OCI-LY1 (cell line): ENCODE data around the gene RALGPS2.

Experiments
- H2AFZ ChIP-seq: fragments of 200-600 bp; sonication (generic), shearing (Covaris generic); 2 replicates; pipeline ENCODE4 v1.6.0; 2014; ENCODE audit warnings: antibody characterized with exemption, mild to moderate bottlenecking, low read length
- H3F3A ChIP-seq: fragments of 200-600 bp; sonication (generic), shearing (Covaris generic); 2 replicates; pipeline ENCODE4 v1.6.0; 2014; ENCODE audit warnings: mild to moderate bottlenecking, antibody characterized with exemption, low read length, moderate library complexity; ENCODE audit not compliant: insufficient read depth
- H3K27ac ChIP-seq: fragments of 200-600 bp; sonication (generic); 2 replicates; pipeline ENCODE4 v1.5.1; 2014; ENCODE audit warnings: low read length, mixed run types, mild to moderate bottlenecking, low read depth; ENCODE audit not compliant: poor library complexity, severe bottlenecking
- H3K27me3 ChIP-seq: fragments of 200-600 bp; sonication (generic); 2 replicates; pipeline ENCODE4 v1.6.0; 2014; ENCODE audit warnings: antibody characterized with exemption, mild to moderate bottlenecking, low read length, moderate library complexity; ENCODE audit not compliant: insufficient read depth
- H3K36me3 ChIP-seq: fragments of 200-600 bp; sonication (generic); 2 replicates; pipeline ENCODE4 v1.6.1; 2014; ENCODE audit warnings: mild to moderate bottlenecking, antibody characterized with exemption, low read length, moderate library complexity, mixed read lengths; ENCODE audit not compliant: insufficient read depth
- H3K4me1 ChIP-seq: fragments of 200-600 bp; sonication (generic); 2 replicates; pipeline ENCODE4 v1.5.1; 2014; ENCODE audit warnings: mild to moderate bottlenecking, low read length, moderate library complexity; ENCODE audit not compliant: insufficient read depth, severe bottlenecking
- H3K4me2 ChIP-seq: fragments of 200-600 bp; sonication (generic), shearing (Covaris generic); 2 replicates; pipeline ENCODE4 v1.6.1; 2014; ENCODE audit warnings: low read length
- H3K4me3 ChIP-seq: fragments of 200-600 bp; sonication (generic); 2 replicates; pipeline ENCODE4 v1.5.1; 2014; ENCODE audit warnings: low read length, low read depth, mild to moderate bottlenecking, mixed read lengths; ENCODE audit not compliant: poor library complexity, severe bottlenecking
- H3K79me2 ChIP-seq: fragments of 200-600 bp; shearing (Covaris generic); 2 replicates; pipeline ENCODE4 v1.6.1; 2016; ENCODE audit warnings: mixed run types, low read length, mixed read lengths; ENCODE audit not compliant: insufficient read depth
- H3K9ac ChIP-seq: fragments of 200-600 bp; sonication (generic), shearing (Covaris generic); 2 replicates; pipeline ENCODE4 v1.6.1; 2014; ENCODE audit warnings: mild to moderate bottlenecking, low read length, mixed read lengths
- H3K9me2 ChIP-seq: fragments of 200-600 bp; sonication (generic), shearing (Covaris generic); 2 replicates; pipeline ENCODE4 v1.6.1; 2014; ENCODE audit warnings: low read depth, mild to moderate bottlenecking, low read length, mixed read lengths
- H3K9me3 ChIP-seq: fragments of 200-600 bp; shearing (Covaris generic); 2 replicates; pipeline ENCODE4 v1.6.1; 2014; ENCODE audit warnings: low read length, mixed read lengths
- H4K20me1 ChIP-seq: fragments of 200-600 bp; sonication (generic), shearing (Covaris generic); 2 replicates; pipeline ENCODE4 v1.6.0; 2016; ENCODE audit warnings: mild to moderate bottlenecking, low read length; ENCODE audit not compliant: insufficient read depth
- EZH2 ChIP-seq: fragments of 200-600 bp; sonication (generic), shearing (Covaris generic); IDR thresholded peaks from 2 replicates; pipeline ENCODE4 v1.8.0; 2017; ENCODE audit warnings: borderline replicate concordance, mixed run types, mild to moderate bottlenecking, antibody characterized with exemption, low read length, moderate library complexity, mixed read lengths
- TF ChIP-seq, protein P1 (sequence below): fragments of 200-600 bp; sonication (generic), shearing (Covaris generic); IDR thresholded peaks from 2 replicates; pipeline ENCODE4 v1.5.1; 2017; ENCODE audit warnings: mild to moderate bottlenecking, antibody characterized with exemption, low read length, moderate library complexity, mixed read lengths

RALGPS2 gene

DNA sequence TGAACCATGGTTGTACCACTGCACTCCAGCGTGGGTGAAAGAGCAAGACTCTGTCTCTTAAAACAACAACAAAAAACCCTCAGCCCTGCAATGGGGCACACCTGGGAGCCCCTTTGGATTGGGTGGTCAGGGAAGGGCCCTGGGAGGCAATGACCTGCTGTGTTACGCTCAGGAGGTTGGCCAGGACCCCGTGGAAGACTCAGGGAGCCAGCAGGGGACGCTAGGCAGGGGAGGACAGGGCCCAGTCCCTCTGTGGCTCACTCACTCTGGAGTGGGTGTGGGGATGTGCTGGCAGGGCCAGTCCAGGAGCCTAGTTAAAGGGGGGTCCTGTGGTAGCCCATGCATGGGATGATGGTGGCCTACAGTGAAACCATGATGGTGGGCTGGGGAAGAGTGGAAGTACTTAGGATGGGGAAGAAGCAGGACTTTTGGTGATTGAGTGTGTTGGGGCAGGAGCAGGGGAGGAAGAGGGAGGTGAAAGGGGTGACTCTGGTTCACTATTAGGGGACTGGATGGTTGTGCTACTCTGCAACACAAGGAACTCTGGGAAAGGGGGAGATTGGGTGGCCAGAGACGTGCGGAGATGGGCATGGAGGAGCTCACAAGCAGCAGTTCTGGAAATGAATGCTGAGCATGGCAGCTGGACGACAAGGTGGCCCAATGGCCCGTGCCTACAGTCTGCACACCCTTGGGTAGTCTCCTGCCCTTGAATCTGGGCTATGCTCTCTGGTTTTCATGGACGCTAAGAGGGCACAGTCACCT, 244.4 kb downstream of the RALGPS2 start:
- H3K79me2 ChIP-seq: no peaks in the 10 kb centered on the region
- TF ChIP-seq, protein P1, sequence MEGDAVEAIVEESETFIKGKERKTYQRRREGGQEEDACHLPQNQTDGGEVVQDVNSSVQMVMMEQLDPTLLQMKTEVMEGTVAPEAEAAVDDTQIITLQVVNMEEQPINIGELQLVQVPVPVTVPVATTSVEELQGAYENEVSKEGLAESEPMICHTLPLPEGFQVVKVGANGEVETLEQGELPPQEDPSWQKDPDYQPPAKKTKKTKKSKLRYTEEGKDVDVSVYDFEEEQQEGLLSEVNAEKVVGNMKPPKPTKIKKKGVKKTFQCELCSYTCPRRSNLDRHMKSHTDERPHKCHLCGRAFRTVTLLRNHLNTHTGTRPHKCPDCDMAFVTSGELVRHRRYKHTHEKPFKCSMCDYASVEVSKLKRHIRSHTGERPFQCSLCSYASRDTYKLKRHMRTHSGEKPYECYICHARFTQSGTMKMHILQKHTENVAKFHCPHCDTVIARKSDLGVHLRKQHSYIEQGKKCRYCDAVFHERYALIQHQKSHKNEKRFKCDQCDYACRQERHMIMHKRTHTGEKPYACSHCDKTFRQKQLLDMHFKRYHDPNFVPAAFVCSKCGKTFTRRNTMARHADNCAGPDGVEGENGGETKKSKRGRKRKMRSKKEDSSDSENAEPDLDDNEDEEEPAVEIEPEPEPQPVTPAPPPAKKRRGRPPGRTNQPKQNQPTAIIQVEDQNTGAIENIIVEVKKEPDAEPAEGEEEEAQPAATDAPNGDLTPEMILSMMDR: no peak
- TF ChIP-seq EZH2: no peak

DNA sequence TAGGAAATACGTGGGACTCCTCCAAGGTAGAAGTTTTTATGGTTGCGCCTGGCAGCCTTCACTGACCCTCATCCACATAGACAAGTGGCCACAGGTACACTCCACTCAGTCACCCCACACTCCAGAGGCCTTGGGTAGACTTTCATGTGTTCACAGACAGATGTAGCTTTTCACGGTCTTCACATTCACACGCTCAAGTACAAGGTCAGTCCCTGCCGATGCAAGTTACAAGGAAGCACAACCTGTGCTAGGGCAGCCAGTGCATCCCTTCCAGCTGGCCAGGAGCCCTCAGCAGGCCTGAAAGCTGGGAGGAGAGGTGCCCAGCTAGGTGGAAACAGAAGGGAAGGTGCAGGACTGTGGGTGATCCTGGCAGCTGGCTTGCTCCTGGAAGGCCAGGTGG, 245.1 kb downstream of the RALGPS2 start:
- no peak overlapping the region for H2AFZ ChIP-seq
- H3K4me1 ChIP-seq: no peaks in the 10 kb centered on the region
- H3K4me2 ChIP-seq: no peak overlapping the region
- H3K27me3 ChIP-seq: no peaks in the 10 kb centered on the region
- no peak overlapping the region for H3K4me3 ChIP-seq
- H3K9ac ChIP-seq: no peak overlapping the region
- H3K36me3 ChIP-seq: no peaks in the 10 kb centered on the region
- no peaks in the 10 kb centered on the region for H3K9me3 ChIP-seq
- H3K79me2 ChIP-seq: no peaks in the 10 kb centered on the region
- no peaks in the 10 kb centered on the region for H3K9me2 ChIP-seq
- TF ChIP-seq EZH2: no peak
- TF ChIP-seq, protein P1: no peak
- no peaks in the 10 kb centered on the region for H4K20me1 ChIP-seq
- no peak overlapping the region for H3K27ac ChIP-seq
- H3F3A ChIP-seq: no peaks in the 10 kb centered on the region

More for the DNA sequence above, 244.4 kb downstream of the RALGPS2 start:
- Histone ChIP-seq H3K27me3 (no peaks in the 10 kb centered on the region), H3K36me3 (no peaks in the 10 kb centered on the region), H2AFZ (no peak overlapping the region), H3K4me3 (no peak overlapping the region), H3K4me1 (no peaks in the 10 kb centered on the region), H3K9ac (no peak overlapping the region), H3K27ac (no peak overlapping the region), H3K4me2 (no peak overlapping the region), H3K9me2 (no peaks in the 10 kb centered on the region), H3K9me3 (no peaks in the 10 kb centered on the region), H4K20me1 (no peaks in the 10 kb centered on the region), H3F3A (no peaks in the 10 kb centered on the region)
